HG02938 (cell line): ENCODE measurements around the gene MOB2.
"Not testable (repeated sequence)": the region's sequence is repeated elsewhere in the genome, so short reads cannot be mapped to it uniquely, and the experiment has no call there.

Experiments
- ATAC-seq: cut with Tn5 transposase; IDR thresholded peaks from one replicate; pipeline ENCODE4 v1.9.1; 2021; ENCODE audit warnings: mild to moderate bottlenecking, moderate library complexity; ENCODE audit not compliant: unreplicated experiment

The MOB2 gene

GRCh38 chr11:1518301-1518700 lies 31.7 kb upstream of the MOB2 start:
- no peak for ATAC-seq

- ATAC-seq, result no peak
Observed at GRCh38 chr11:1517117-1518005, 30.8 kb upstream of the MOB2 start.

GRCh38 chr11:1516273-1517067 lies 29.9 kb upstream of the MOB2 start:
- no peak for ATAC-seq

GRCh38 chr11:1515082-1516060 lies 28.8 kb upstream of the MOB2 start:
- ATAC-seq, result no peak

- ATAC-seq, result no peak
Observed at GRCh38 chr11:1514336-1515061, 27.9 kb upstream of the MOB2 start.

GRCh38 chr11:1513326-1514296 lies 27.0 kb upstream of the MOB2 start:
- no peak for ATAC-seq

GRCh38 chr11:1512531-1513258 lies 26.1 kb upstream of the MOB2 start:
- not testable (repeated sequence) for ATAC-seq

GRCh38 chr11:1511937-1512496 lies 25.4 kb upstream of the MOB2 start:
- ATAC-seq, result no peak

GRCh38 chr11:1510928-1511327 lies 24.3 kb upstream of the MOB2 start:
- no peak for ATAC-seq

- not testable (repeated sequence) for ATAC-seq
Observed at GRCh38 chr11:1510351-1510750, 23.8 kb upstream of the MOB2 start.

- no peak for ATAC-seq
Observed at GRCh38 chr11:1509626-1510255, 23.2 kb upstream of the MOB2 start.

- ATAC-seq, result no peak
Observed at GRCh38 chr11:1508986-1509385, 22.4 kb upstream of the MOB2 start.

GRCh38 chr11:1508491-1508891 lies 21.9 kb upstream of the MOB2 start:
- no peak for ATAC-seq

- ATAC-seq, result no peak
Observed at GRCh38 chr11:1507381-1508140, 21.0 kb upstream of the MOB2 start.

GRCh38 chr11:1506981-1507380 lies 20.4 kb upstream of the MOB2 start:
- no peak for ATAC-seq

- no peak for ATAC-seq
Observed at GRCh38 chr11:1505480-1505879, 18.9 kb upstream of the MOB2 start.
